ENCODE results near the gene RALGAPA1. TPM values are rescaled to one million over a fixed set of nuclear protein-coding genes. Genes with fewer than 3 reads are reported as not detected.

RALGAPA1 gene
- polyA plus RNA-seq, 1 donor (not counting 4 experiments of a cell fraction or from before 2014, with no cell fraction given): 12.1 TPM

GRCh38 chr14:35535483-35536112 lies 273.5 kb downstream of the RALGAPA1 start:
- DNase-seq (ENCODE audit: low read depth, low spot score) (no peak), FAIRE-seq (no peak)
- Histone ChIP-seq H3K4me2 (ENCODE audit: control insufficient read depth, extremely low read depth, insufficient read depth, low read depth, low read length) (peak overlapping the region; percentile 63), H2AFZ (ENCODE audit: control insufficient read depth, low read length) (no peak overlapping the region), H3K79me2 (ENCODE audit: control insufficient read depth, insufficient read depth, low read length) (no peaks in the 10 kb centered on the region), H3K4me3 (ENCODE audit: control insufficient read depth in 2 of 3, extremely low read depth in 1 of 3, insufficient read depth in 2 of 3, low read depth in 1 of 3, low read length in 3 of 3) (peak overlapping the region in 2 of 3 experiments; percentile 15 to 21), H3K36me3 (ENCODE audit: control insufficient read depth in 2 of 2, extremely low read depth in 1 of 2, insufficient read depth in 2 of 2, low read length in 2 of 2) (no peaks in the 10 kb centered on the region), H3K27me3 (ENCODE audit: control insufficient read depth, extremely low read depth, insufficient read depth, low read length) (peaks cover 47% of the 10 kb centered on the region), H3K27ac (ENCODE audit: control insufficient read depth, insufficient read depth, low read length) (no peak overlapping the region), H3K9me3 (ENCODE audit: control insufficient read depth, low read depth, low read length) (no peaks in the 10 kb centered on the region), H3K9ac (ENCODE audit: control insufficient read depth, extremely low read depth, insufficient read depth, low read length) (no peak overlapping the region), H3K4me1 (ENCODE audit: control insufficient read depth, extremely low read depth, insufficient read depth, low read length) (peaks cover 3% of the 10 kb centered on the region), H3K9me1 (ENCODE audit: control insufficient read depth, extremely low read depth, insufficient read depth, low read length) (no peaks in the 10 kb centered on the region), H4K20me1 (ENCODE audit: control insufficient read depth, extremely low read depth, insufficient read depth, low read length) (no peaks in the 10 kb centered on the region)
- TF ChIP-seq CTCF (optimal IDR thresholded peaks at IDR 0.05 in 1 of 3, IDR thresholded peaks at IDR 0.05 in 1 of 3, conservative IDR thresholded peaks at IDR 0.05 in 1 of 3; ENCODE audit: extremely low read depth in 1 of 3, insufficient read depth in 2 of 3, low read length in 3 of 3): no peak
- no peak for TF ChIP-seq EZH2 (IDR thresholded peaks at IDR 0.05; ENCODE audit: low read length)
- dilution Hi-C loops (cut with MboI; ENCODE audit: extremely low pct_ligation_motif_present, low sequenced_read_pairs): no loop called here

GRCh38 chr14:35534873-35535482 lies 274.1 kb downstream of the RALGAPA1 start:
- H3K36me3 ChIP-seq (ENCODE audit: control insufficient read depth in 2 of 2, extremely low read depth in 1 of 2, insufficient read depth in 2 of 2, low read length in 2 of 2): no peaks in the 10 kb centered on the region
- H3K9me3 ChIP-seq (ENCODE audit: control insufficient read depth, low read depth, low read length): no peaks in the 10 kb centered on the region
- peak overlapping the region; percentile 21 to 72 (median 51) for H3K4me3 ChIP-seq (ENCODE audit: control insufficient read depth in 2 of 3, extremely low read depth in 1 of 3, insufficient read depth in 2 of 3, low read depth in 1 of 3, low read length in 3 of 3)
- no peak overlapping the region for H3K9ac ChIP-seq (ENCODE audit: control insufficient read depth, extremely low read depth, insufficient read depth, low read length)
- FAIRE-seq (no peak), DNase-seq (ENCODE audit: low read depth, low spot score) (no peak)
- peak overlapping the region; percentile 63 for H3K4me2 ChIP-seq (ENCODE audit: control insufficient read depth, extremely low read depth, insufficient read depth, low read depth, low read length)
- no peak overlapping the region for H3K27ac ChIP-seq (ENCODE audit: control insufficient read depth, insufficient read depth, low read length)
- H3K9me1 ChIP-seq (ENCODE audit: control insufficient read depth, extremely low read depth, insufficient read depth, low read length): no peaks in the 10 kb centered on the region
- H3K4me1 ChIP-seq (ENCODE audit: control insufficient read depth, extremely low read depth, insufficient read depth, low read length): peaks cover 3% of the 10 kb centered on the region
- no peaks in the 10 kb centered on the region for H4K20me1 ChIP-seq (ENCODE audit: control insufficient read depth, extremely low read depth, insufficient read depth, low read length)
- H2AFZ ChIP-seq (ENCODE audit: control insufficient read depth, low read length): no peak overlapping the region
- H3K27me3 ChIP-seq (ENCODE audit: control insufficient read depth, extremely low read depth, insufficient read depth, low read length): peaks cover 52% of the 10 kb centered on the region
- dilution Hi-C loops (cut with MboI; ENCODE audit: extremely low pct_ligation_motif_present, low sequenced_read_pairs): no loop called here
- TF ChIP-seq CTCF (optimal IDR thresholded peaks at IDR 0.05 in 1 of 3, IDR thresholded peaks at IDR 0.05 in 1 of 3, conservative IDR thresholded peaks at IDR 0.05 in 1 of 3; ENCODE audit: extremely low read depth in 1 of 3, insufficient read depth in 2 of 3, low read length in 3 of 3) (no peak), EZH2 (IDR thresholded peaks at IDR 0.05; ENCODE audit: low read length) (peak; percentile 97)
- no peaks in the 10 kb centered on the region for H3K79me2 ChIP-seq (ENCODE audit: control insufficient read depth, insufficient read depth, low read length)
